ENCODE data around the gene TGFB1.

GRCh38 chr19:41328157-41328841, 25.4 kb downstream of the TGFB1 start:
- TF ChIP-seq POLR2A (IDR thresholded peaks at IDR 0.05) = no peak
- TF ChIP-seq CTCF (IDR thresholded peaks at IDR 0.05) = no peak
